Uterus (tissue), 4 donors: ENCODE results near the gene HSF5. TPM values are rescaled to one million over a fixed set of nuclear protein-coding genes. Genes with fewer than 3 reads are reported as not detected.

Experiments
- DNase-seq, 2 donors: peaks; one replicate each; pipeline ENCODE4 v3.0.0-alpha.2; 2019 to 2020
- H3K27ac ChIP-seq, 2 donors: fragments of 200-600 bp; sonication (generic); 1 replicate in 1 of 2; 2 replicates in 1 of 2; pipeline ENCODE4 v1.5.1; 2016 to 2018
- H3K27me3 ChIP-seq, 2 donors: fragments of 200-600 bp; sonication (generic); one replicate each; pipeline ENCODE4 v1.5.1; 2018 to 2019; ENCODE audit warnings: control low read depth in 1 of 2
- H3K36me3 ChIP-seq, 2 donors: fragments of 200-600 bp; sonication (generic); one replicate each; pipeline ENCODE4 v1.5.1; 2019; ENCODE audit warnings: control low read depth in 1 of 2
- H3K4me1 ChIP-seq, 2 donors: fragments of 200-600 bp; sonication (generic); one replicate each; pipeline ENCODE4 v1.5.1; 2018 to 2019; ENCODE audit warnings: control low read depth in 1 of 2
- H3K4me3 ChIP-seq, 2 donors: fragments of 200-600 bp; sonication (generic); 1 replicate in 1 of 2; 2 replicates in 1 of 2; pipeline ENCODE4 v1.5.1; 2018 to 2019; ENCODE audit warnings: mild to moderate bottlenecking in 1 of 2
- H3K9me3 ChIP-seq, 2 donors: fragments of 200-600 bp; sonication (generic); one replicate each; pipeline ENCODE4 v1.5.1; 2019; ENCODE audit warnings: control low read depth in 1 of 2
- CTCF ChIP-seq, 4 experiments: fragments of 200-600 bp in 2 of 4; fragments of 450-650 bp in 2 of 4; sonication (generic) in 2 of 4; IDR thresholded peaks; one replicate each; pipeline ENCODE4 v1.5.1; 2016 to 2019; ENCODE audit warnings: antibody characterized with exemption in 4 of 4, mild to moderate bottlenecking in 2 of 4, moderate library complexity in 1 of 4
- POLR2A ChIP-seq, 2 donors: fragments of 450-650 bp; IDR thresholded peaks; one replicate each; pipeline ENCODE4 v1.6.1; 2016; ENCODE audit warnings: antibody characterized with exemption in 2 of 2, mild to moderate bottlenecking in 1 of 2, moderate library complexity in 1 of 2
- intact Hi-C: fragments of 100-400 bp; cut with DNase I; formaldehyde crosslinking; loops from one replicate; pipeline ENCODE4 v1.15.1; 2023; ENCODE audit warnings: low total_unique reads
- total RNA-seq, 4 donors: library from RNA; depleted of rRNA in 3 of 4; stranded (reverse); fragments of >200 nt in 3 of 4; gene quantifications; one replicate each; pipeline versions ENCODE4 v1.1.0 to v1.2.4, GENCODE V29; 2014 to 2023
- donor health status: DM: yes; HTN: yes; CAD: no.

Gene HSF5
- total RNA-seq, 4 donors from 2014 or later = 0.90 TPM; not detected in 3

GRCh38 chr17:58370716-58371115 is 117.5 kb downstream of the HSF5 start:
- intact Hi-C loops = no loop called here

GRCh38 chr17:58370309-58370708 is 117.9 kb downstream of the HSF5 start:
- intact Hi-C loops = no loop called here

More at GRCh38 chr17:58370716-58371115, 117.5 kb downstream of the HSF5 start:
- Histone ChIP-seq H3K4me3 (no peak overlapping the region), H3K9me3 (no peaks in the 10 kb centered on the region), H3K27me3 (no peaks in the 10 kb centered on the region), H3K4me1 (no peaks in the 10 kb centered on the region), H3K36me3 (no peaks in the 10 kb centered on the region), H3K27ac (no peak overlapping the region)
- DNase-seq = no peak
- TF ChIP-seq CTCF (IDR thresholded peaks at IDR 0.05) = no peak
- no peak for TF ChIP-seq POLR2A (IDR thresholded peaks at IDR 0.05)

More at GRCh38 chr17:58370309-58370708, 117.9 kb downstream of the HSF5 start:
- H3K4me3 ChIP-seq = no peak overlapping the region
- no peak for TF ChIP-seq CTCF (IDR thresholded peaks at IDR 0.05)
- no peak for TF ChIP-seq POLR2A (IDR thresholded peaks at IDR 0.05)
- H3K4me1 ChIP-seq = no peaks in the 10 kb centered on the region
- DNase-seq = no peak
- H3K27me3 ChIP-seq = no peaks in the 10 kb centered on the region
- H3K27ac ChIP-seq = no peak overlapping the region
- H3K36me3 ChIP-seq = no peaks in the 10 kb centered on the region
- no peaks in the 10 kb centered on the region for H3K9me3 ChIP-seq

Other genes starting within 250 kb of the HSF5 start
- not detected for gene LPO, start 249.8 kb downstream of the HSF5 start, total RNA-seq
- gene MPO, start 207.5 kb downstream of the HSF5 start, total RNA-seq = 10 to 100 TPM in 1 of 4 donors, under 1 TPM in 1, not detected in 2; 0.79 to 21.7 TPM
- 10 to 100 TPM in 3 of 4 donors, under 1 TPM in 1; 0.59 to 43.7 (median 32.4) TPM for gene TSPOAP1, start 159.6 kb downstream of the HSF5 start, total RNA-seq
- 100 to 1,000 TPM in 2 of 4 donors, 10 to 100 TPM in 2; 31.1 to 267 (median 98.1) TPM for gene SUPT4H1, start 136.2 kb downstream of the HSF5 start, total RNA-seq
- 1 to 10 TPM in 3 of 4 donors, not detected in 1; 1.5 to 8.5 (median 4.1) TPM for gene RNF43, start 70.9 kb downstream of the HSF5 start, total RNA-seq
- gene MTMR4, start 26.2 kb upstream of the HSF5 start, total RNA-seq = 10 to 100 TPM in 3 of 4 donors, 1 to 10 TPM in 1; 9.7 to 59.1 (median 25.5) TPM
- gene TEX14, start 203.6 kb upstream of the HSF5 start, total RNA-seq = under 1 TPM in 3 of 4 donors, not detected in 1; 0.28 to 0.55 (median 0.29) TPM
- 10 to 100 TPM in 2 of 4 donors, 1 to 10 TPM in 2; 1.2 to 32.6 (median 18.8) TPM for gene RAD51C, start 204.2 kb upstream of the HSF5 start, total RNA-seq